GM21447 (cell line): ENCODE measurements around the gene ELFN1.

Experiments
- ATAC-seq: cut with Tn5 transposase; IDR thresholded peaks from one replicate; pipeline ENCODE4 v1.9.1; 2021; ENCODE audit not compliant: unreplicated experiment

Gene ELFN1

GRCh38 chr7:1739593-1739992 lies 69.5 kb downstream of the ELFN1 start:
- no peak for ATAC-seq

- ATAC-seq: no peak
Observed at GRCh38 chr7:1740214-1740613, 70.1 kb downstream of the ELFN1 start.

DNA sequence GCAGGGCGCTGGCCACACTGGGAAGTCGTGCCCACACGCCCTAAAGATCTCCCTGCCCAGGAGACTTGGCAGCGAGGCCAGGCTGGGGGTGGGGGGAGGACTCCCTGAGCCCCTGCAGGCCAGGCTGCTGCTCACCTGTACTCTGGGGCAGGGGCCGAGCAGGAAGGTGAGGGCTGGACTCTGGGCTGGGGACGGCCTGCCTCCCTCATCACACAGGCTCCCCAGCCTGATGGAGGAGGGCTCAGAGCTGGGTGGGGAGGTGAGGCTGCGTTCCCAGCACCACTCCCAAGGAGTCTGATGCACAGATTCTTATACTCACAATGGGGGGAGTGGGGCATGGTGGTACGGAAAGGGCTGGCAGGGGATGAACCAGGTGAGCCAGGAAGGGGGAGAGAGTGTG lies 71.2 kb downstream of the ELFN1 start:
- no peak for ATAC-seq

DNA sequence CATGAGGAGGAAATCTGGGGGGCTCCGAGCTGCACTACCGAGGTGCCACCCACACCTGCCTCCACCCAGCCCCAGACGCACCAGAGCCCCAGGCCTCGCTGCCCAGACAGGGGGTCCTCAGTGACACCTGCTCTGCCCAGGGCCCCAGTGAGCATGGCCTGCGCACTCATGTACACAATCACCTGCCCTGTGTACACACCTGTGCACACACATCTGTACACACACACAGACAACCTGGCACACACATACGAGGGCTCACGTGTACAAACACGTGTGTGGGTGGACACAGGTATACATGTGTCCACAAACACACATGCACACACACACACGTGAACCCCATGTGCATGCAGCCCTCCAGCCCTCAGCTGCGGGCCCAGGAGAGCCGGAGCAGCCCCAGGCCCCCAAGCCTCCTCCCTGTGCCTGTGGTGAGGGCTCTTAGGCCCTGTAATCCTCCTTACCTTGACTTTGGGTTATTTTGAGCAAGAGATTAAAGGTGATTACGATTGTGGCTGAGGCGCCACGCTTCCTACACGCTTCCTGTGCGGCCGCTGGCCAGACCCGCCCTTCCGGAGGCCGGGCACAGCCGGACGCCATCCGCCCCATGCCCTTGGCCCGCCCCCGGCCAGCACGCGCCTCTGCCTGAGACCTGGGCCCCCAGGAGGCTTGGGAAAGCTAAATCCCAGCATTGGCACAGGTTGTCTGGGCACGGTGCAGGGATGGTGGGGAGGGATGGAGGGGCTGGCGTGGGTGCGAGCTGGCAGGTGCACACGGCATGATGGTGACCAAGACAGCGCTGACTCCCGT lies 71.9 kb downstream of the ELFN1 start:
- ATAC-seq: no peak

DNA sequence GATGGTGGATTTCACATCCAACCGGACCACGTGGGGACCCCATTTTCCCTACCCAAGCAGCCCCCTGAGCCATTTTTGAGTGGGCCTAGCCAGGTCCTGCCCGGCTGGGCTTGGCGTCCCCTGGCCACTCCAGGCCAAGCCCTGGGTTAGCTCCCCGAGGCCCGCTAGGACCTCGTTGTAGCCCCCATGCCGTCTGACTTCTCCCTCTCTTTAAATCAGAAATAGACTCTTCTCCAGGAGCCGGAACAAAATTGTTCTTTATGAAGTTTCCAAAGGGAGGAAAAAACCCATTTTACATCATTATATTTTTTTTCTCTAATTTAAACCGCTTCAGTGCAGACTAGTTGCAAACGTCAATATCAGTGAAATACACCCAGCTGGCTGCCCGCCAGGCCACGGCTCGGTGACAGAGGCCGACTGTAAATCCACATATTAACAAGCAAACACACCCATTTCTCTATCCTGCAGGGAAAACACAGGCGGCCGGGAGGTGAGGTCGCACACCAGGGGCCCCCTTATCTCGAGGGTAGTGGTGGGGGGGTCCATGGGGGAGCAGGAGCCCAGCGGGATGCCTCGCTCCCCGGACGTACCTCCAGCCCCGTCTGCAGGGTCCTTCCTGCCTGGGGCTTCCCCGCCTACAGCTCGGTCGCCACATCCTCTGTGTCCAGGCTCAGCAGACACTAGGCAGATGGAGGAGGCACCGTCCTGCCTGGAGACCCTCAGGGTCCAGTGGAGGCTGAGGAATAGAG lies 72.7 kb downstream of the ELFN1 start:
- no peak for ATAC-seq

DNA sequence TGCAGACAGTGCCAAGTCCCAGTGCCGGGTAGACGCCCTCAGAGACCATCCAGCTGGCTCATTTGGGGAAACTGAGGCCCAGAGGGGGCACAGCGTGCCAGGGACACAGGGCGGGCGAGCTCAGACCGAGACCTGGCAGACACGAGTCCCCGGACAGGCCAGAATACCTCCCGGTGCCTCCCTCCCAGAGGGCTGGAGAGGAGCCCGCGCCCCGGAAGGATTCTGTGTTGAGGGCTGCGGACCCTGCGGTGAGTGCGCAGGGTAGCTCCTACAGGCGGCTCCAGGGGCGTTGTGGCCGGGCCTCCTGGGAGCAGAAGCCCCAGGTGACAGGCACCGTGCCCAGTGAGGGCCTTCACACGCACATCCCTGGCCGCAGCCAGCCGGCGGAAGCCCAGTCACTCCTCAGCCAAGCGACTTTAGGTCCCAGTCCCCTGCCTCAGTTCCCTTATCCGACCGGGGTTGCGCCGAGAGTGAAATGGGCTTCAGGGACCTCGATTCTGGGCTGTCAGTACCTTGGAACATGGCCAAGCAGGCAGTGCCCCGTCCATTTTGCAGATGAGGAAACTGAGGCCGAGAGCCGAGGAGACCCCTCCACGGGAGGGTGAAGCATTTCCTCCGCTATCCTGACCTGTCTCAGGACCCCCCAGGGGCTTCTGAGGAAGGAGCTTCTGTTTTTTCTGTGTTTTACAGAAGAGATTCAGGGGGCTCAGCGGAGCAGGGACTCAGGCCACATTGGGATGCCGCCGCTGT lies 73.6 kb downstream of the ELFN1 start:
- no peak for ATAC-seq

- ATAC-seq: no peak
Observed at GRCh38 chr7:1744296-1745017, 74.4 kb downstream of the ELFN1 start.

GRCh38 chr7:1745018-1745532 lies 75.0 kb downstream of the ELFN1 start:
- no peak for ATAC-seq

DNA sequence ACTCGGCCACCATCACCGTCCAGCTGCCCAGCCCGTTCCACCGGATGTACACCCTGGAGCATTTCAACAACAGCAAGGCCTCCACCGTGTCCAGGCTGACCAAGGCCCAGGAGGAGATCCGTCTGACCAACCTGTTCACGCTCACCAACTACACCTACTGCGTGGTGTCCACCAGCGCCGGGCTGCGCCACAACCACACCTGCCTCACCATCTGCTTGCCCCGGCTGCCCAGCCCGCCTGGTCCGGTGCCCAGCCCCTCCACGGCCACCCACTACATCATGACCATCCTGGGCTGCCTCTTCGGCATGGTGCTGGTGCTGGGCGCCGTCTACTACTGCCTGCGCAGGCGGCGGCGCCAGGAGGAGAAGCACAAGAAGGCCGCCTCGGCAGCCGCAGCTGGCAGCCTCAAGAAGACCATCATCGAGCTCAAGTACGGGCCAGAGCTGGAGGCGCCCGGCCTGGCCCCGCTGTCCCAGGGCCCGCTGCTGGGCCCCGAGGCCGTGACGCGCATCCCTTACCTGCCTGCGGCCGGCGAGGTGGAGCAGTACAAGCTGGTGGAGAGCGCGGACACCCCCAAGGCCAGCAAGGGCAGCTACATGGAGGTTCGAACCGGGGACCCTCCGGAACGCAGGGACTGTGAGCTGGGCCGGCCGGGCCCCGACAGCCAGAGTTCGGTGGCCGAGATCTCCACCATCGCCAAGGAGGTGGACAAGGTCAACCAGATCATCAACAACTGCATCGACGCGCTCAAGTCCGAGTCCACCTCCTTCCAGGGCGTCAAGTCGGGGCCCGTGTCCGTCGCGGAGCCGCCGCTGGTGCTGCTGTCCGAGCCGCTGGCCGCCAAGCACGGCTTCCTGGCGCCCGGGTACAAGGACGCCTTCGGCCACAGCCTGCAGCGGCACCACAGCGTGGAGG lies 75.8 kb downstream of the ELFN1 start:
- ATAC-seq: no peak

- no peak for ATAC-seq
Observed at GRCh38 chr7:1746491-1746975, 76.5 kb downstream of the ELFN1 start.

- no peak for ATAC-seq
Observed at GRCh38 chr7:1747004-1747801, 77.1 kb downstream of the ELFN1 start.

DNA sequence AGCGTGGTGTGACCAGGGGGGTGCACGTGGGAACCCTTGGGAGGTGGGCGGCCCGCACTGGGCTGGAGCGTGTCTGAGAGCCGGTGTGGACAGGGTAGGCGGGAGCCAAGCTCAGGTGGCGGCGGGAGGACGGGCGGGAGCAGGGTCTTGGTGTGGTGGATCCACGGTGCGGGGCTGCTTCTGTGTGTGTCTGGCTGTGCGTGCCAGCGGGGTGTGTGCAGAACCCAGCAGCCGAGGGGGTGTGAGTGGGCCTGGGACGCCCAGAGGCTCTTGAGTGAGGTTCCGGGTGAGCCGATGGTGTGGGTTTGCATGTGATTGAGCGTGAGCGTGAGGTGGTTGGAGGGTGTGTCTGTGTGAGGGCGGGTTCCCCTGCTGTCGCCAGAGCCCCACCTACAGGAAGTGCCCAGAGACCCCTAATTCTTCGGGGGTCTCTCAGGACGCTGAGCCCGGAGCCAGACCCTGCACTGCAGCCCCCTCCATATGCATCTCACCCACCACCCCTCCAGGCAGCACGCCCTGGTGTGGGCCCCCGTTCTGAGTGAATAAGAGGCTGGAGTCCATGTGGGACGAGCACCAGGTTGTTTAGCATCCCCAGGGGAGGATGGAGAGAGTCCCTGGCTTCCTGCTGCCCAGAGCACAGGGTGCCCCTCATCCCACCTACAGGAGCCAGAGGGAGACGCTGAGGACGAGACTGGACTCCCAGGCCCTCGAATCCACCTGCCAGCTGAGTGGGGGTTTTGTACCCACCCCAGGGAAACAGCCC lies 78.2 kb downstream of the ELFN1 start:
- ATAC-seq: no peak

- ATAC-seq: no peak
Observed at GRCh38 chr7:1748839-1749173, 78.7 kb downstream of the ELFN1 start.

GRCh38 chr7:1749351-1749863 lies 79.3 kb downstream of the ELFN1 start:
- no peak for ATAC-seq

GRCh38 chr7:1749864-1750466 lies 79.9 kb downstream of the ELFN1 start:
- ATAC-seq: no peak

DNA sequence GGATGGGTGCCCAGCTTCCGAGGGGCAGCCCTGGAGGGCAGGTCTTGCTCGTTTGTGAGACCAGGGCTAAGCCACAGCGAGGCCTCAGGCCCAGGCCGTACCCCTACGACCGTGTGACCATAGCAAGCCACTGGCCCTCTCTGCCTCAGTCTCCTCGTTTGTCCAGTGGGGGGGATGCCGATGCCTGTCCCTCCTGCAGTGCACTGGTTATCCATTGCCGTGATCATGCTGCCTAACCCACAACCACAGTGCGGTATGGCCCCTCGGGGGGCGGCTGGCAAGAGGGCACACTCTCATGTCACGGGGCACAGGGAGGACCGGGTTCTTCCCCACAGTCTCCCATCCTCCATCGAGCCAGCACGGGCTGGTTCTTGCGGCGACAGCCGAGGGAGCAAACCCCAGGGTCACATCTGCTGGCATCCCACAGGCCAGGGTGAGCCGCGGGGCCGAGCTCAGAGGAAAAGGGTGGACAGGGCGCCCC lies 80.5 kb downstream of the ELFN1 start:
- no peak for ATAC-seq

- no peak for ATAC-seq
Observed at GRCh38 chr7:1752111-1752510, 82.0 kb downstream of the ELFN1 start.
